ENCODE measurements around the gene DPEP2. TPM values are rescaled to one million over a fixed set of nuclear protein-coding genes. Genes with fewer than 3 reads are reported as not detected.

Gene DPEP2
- total RNA-seq, 1 donor from 2014 or later, result 12.1 TPM

Small RNA genes within 50 kb of the gene (small RNA-seq; reads per million reads assigned to genes)
- gene RNU6-359P (ENCODE audit: low replicate concordance), result not detected

Other genes with a start within 250 kb of the DPEP2 start
- gene RANBP10, start 192.9 kb downstream of the DPEP2 start, total RNA-seq, result 10.5 TPM
- gene TSNAXIP1, start 192.6 kb downstream of the DPEP2 start, total RNA-seq, result 1.1 TPM
- gene THAP11, start 157.2 kb downstream of the DPEP2 start, total RNA-seq, result 50.7 TPM
- gene NUTF2, start 152.6 kb downstream of the DPEP2 start, total RNA-seq, result 124 TPM
- 20.8 TPM for gene CENPT, start 151.8 kb downstream of the DPEP2 start, total RNA-seq
- gene EDC4, start 126.4 kb downstream of the DPEP2 start, total RNA-seq, result 67.6 TPM
- not detected for gene NRN1L, start 114.6 kb downstream of the DPEP2 start, total RNA-seq
- gene PSKH1, start 106.2 kb downstream of the DPEP2 start, total RNA-seq, result 18.9 TPM
- gene CTRL, start 67.6 kb downstream of the DPEP2 start, total RNA-seq, result 0.51 TPM
- gene PSMB10, start 62.6 kb downstream of the DPEP2 start, total RNA-seq, result 50.2 TPM
- 7.3 TPM for gene LCAT, start 55.4 kb downstream of the DPEP2 start, total RNA-seq
- 70.4 TPM for gene SLC12A4, start 30.8 kb downstream of the DPEP2 start, total RNA-seq
- gene DPEP3, start 19.0 kb downstream of the DPEP2 start, total RNA-seq, result not detected
- gene DPEP2NB, start 16.4 kb upstream of the DPEP2 start, total RNA-seq, result not detected
- gene DDX28, start 23.7 kb upstream of the DPEP2 start, total RNA-seq, result 9.7 TPM
- 13.7 TPM for gene DUS2, start 23.8 kb upstream of the DPEP2 start, total RNA-seq
- 30.9 TPM for gene NFATC3, start 85.9 kb upstream of the DPEP2 start, total RNA-seq
- 8.7 TPM for gene ESRP2, start 236.6 kb upstream of the DPEP2 start, total RNA-seq
- 31.2 TPM for gene PLA2G15, start 245.9 kb upstream of the DPEP2 start, total RNA-seq